GM12878 (cell line): Measurements from ENCODE around the gene CATSPER2. TPM values are rescaled to one million over a fixed set of nuclear protein-coding genes. Genes with fewer than 3 reads are reported as not detected.
A peak's percentile ranks its signal among the peaks of the same experiment; 100 is the strongest.
"Not testable (repeated sequence)": the region's sequence is repeated elsewhere in the genome, so short reads cannot be mapped to it uniquely, and the experiment has no call there.

Experiments
- ATAC-seq: fragments of 200-7000 bp; cut with Tn5 transposase; 3 replicates; pipeline ENCODE4 v1.9.1; 2020; ENCODE audit warnings: mild to moderate bottlenecking, moderate library complexity
- BruUV-seq: library from RNA; stranded (reverse); fragments of 400-500 nt; replicated peaks from 2 replicates; lab custom pipeline; 2021; lab: Mats Ljungman, UMichigan
- CTCF ChIA-PET: fragments of 300-600 bp; sonication (Branson Sonifier 250); formaldehyde crosslinking; extraction: SDS; loops from one replicate; lab custom pipeline; 2021; ENCODE audit warnings: inconsistent platforms; lab: Yijun Ruan, JAX
- POLR2A ChIA-PET: fragments of 350-600 bp; formaldehyde crosslinking; extraction: SDS; loops from one replicate; lab custom pipeline; 2021; ENCODE audit warnings: inconsistent platforms; lab: Charles Lee
- RAD21 ChIA-PET: fragments of 300-600 bp; sonication (Branson Sonifier 250); formaldehyde crosslinking; loops from one replicate; lab custom pipeline; 2023; ENCODE audit warnings: antibody characterized with exemption; ENCODE audit not compliant: unreplicated experiment; lab: Charles Lee
- SMC1A ChIA-PET: fragments of 300-600 bp; sonication (Branson Sonifier 250); formaldehyde crosslinking; loops from one replicate; lab custom pipeline; 2023; ENCODE audit not compliant: unreplicated experiment, uncharacterized antibody; lab: Charles Lee
- DNase-seq: peaks from one replicate; pipeline ENCODE4 v3.0.0-alpha.2; 2011; ENCODE audit warnings: low read depth, low spot score
- FAIRE-seq: peaks from 3 replicates; lab custom pipeline; 2011; peaks lifted over from hg19 to GRCh38; lab: Jason Lieb, UNC
- H2AFZ ChIP-seq: 2 replicates; pipeline ENCODE4 v1.6.0; 2011; ENCODE audit warnings: low read depth, low read length, control low read depth; ENCODE audit not compliant: control insufficient read depth
- H3K27ac ChIP-seq: 2 replicates; pipeline ENCODE4 v1.5.1; 2011; ENCODE audit warnings: control low read depth; ENCODE audit not compliant: control insufficient read depth, insufficient read depth
- H3K27me3 ChIP-seq, 2 experiments: replicated peaks in 1 of 2; 2 replicates each; pipeline versions ENCODE4 v1.6.0 to v1.6.1; 2011; ENCODE audit warnings: low read length in 1 of 2; ENCODE audit not compliant: control insufficient read depth in 2 of 2, insufficient read depth in 2 of 2
- H3K36me3 ChIP-seq, 2 experiments: 2 replicates each; pipeline ENCODE4 v1.5.1; 2011; ENCODE audit warnings: low read length in 1 of 2; ENCODE audit not compliant: control insufficient read depth in 2 of 2, insufficient read depth in 2 of 2
- H3K4me1 ChIP-seq: 2 replicates; pipeline ENCODE4 v1.6.1; 2011; ENCODE audit warnings: mild to moderate bottlenecking, low read length, moderate library complexity, mixed read lengths; ENCODE audit not compliant: control insufficient read depth, insufficient read depth
- H3K4me2 ChIP-seq: 2 replicates; pipeline ENCODE4 v1.6.0; 2011; ENCODE audit warnings: control low read depth; ENCODE audit not compliant: control insufficient read depth, insufficient read depth
- H3K4me3 ChIP-seq: fragments of 200-600 bp; sonication (generic); 2 replicates; pipeline ENCODE4 v1.5.1; 2016
- H3K79me2 ChIP-seq: 2 replicates; pipeline ENCODE4 v1.6.0; 2011; ENCODE audit warnings: low read length; ENCODE audit not compliant: control insufficient read depth, insufficient read depth
- H3K9ac ChIP-seq: 2 replicates; pipeline ENCODE4 v1.8.0; 2011; ENCODE audit warnings: low read length, control low read depth, mixed read lengths; ENCODE audit not compliant: control insufficient read depth, insufficient read depth
- H3K9me3 ChIP-seq: replicated peaks from 3 replicates; pipeline ENCODE4 v1.5.1; 2011; ENCODE audit warnings: mild to moderate bottlenecking, low read length; ENCODE audit not compliant: control insufficient read depth, insufficient read depth
- H4K20me1 ChIP-seq: 2 replicates; pipeline ENCODE4 v1.6.0; 2011; ENCODE audit not compliant: control insufficient read depth, insufficient read depth
- WGBS: methylation state at CpG from one replicate; pipeline ENCODE4 v1.1.6; 2016; ENCODE audit warnings: low lambda C conversion rate; ENCODE audit not compliant: insufficient replicate concordance, insufficient coverage; ENCODE audit errors: missing lambda C conversion rate; 5-methylcytosine and 5-hydroxymethylcytosine counted together
- in situ Hi-C: fragments of 300-500 bp; cut with MboI; formaldehyde crosslinking; loops from 9 replicates; pipeline ENCODE4 v1.14.3; 2018; ENCODE audit warnings: mixed read lengths
- intact Hi-C: fragments of 100-400 bp; cut with micrococcal nuclease; formaldehyde crosslinking; loops from one replicate; pipeline ENCODE4 v1.14.2; 2022; ENCODE audit not compliant: unreplicated experiment
- polyA plus RNA-seq, 11 experiments: library from polyadenylated mRNA; depleted of rRNA in 4 of 11; unstranded in 6 of 11; stranded (reverse) in 5 of 11; fragments of >200 nt; fragmentation: Nextera tagmentation in 4 of 11; fragmentation: Illumina TruSeq in 1 of 11; extraction: Ambion mirVana in 4 of 11; extraction: Trizol in 1 of 11; gene quantifications; 1 replicate in 1 of 11; 2 replicates in 10 of 11; pipeline versions ENCODE4 v1.2.1 to v1.2.3, GENCODE V29; 2011 to 2016; ENCODE audit warnings: inconsistent platforms in 2 of 11, missing spikeins in 2 of 11, low read depth in 1 of 11
- small RNA-seq: library from RNA; depleted of rRNA; stranded (forward); fragments of <200 nt; gene quantifications from one replicate; pipeline ENCODE3, GENCODE V24; 2014
- total RNA-seq, 4 experiments: library from RNA; depleted of rRNA in 3 of 4; stranded (reverse); fragments of >200 nt in 3 of 4; fragmentation: Illumina TruSeq in 1 of 4; extraction: Trizol in 1 of 4; gene quantifications; 2 replicates each; pipeline versions ENCODE4 v1.2.1 to v1.2.3, GENCODE V29; 2013 to 2021

CATSPER2 gene
- total and polyA plus RNA-seq, 10 of the 15 experiments (the other 5 are each of a cell fraction or from before 2014, with no cell fraction given): 0.64 to 7.2 (median 2.5) TPM

DNA sequence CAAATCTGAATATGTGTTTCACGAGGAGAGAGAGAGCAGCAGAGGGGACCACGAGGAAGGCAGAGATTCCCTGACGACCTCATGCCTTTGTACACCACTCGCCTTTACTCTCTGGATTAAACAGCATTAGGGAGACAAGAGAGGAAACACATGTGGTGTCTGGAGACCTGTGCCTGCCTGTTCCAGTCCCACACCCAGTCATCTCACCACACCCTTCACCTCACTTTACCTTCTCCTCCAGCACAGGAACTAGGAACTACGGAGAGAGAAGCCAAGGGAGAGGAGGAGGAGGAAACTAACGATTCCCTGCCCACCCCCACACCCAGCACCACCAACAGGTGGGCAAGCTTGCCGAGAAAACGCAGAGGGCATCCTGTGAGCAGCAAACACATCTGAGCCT, 55.8 kb downstream of the CATSPER2 start:
- H3K4me1 ChIP-seq, POLR2A ChIA-PET, ATAC-seq, intact Hi-C loops, H3K36me3 ChIP-seq, FAIRE-seq, DNase-seq, H3K4me2 ChIP-seq, H2AFZ ChIP-seq, H3K4me3 ChIP-seq, H3K9ac ChIP-seq, H4K20me1 ChIP-seq, BruUV-seq, in situ Hi-C loops, H3K27me3 ChIP-seq, RAD21 ChIA-PET, H3K79me2 ChIP-seq, CTCF ChIA-PET, SMC1A ChIA-PET, H3K27ac ChIP-seq, H3K9me3 ChIP-seq: not testable (repeated sequence)
- WGBS: 10% methylated on average over 4 of the region's 8 CpGs

- H3K4me3 ChIP-seq, H2AFZ ChIP-seq, H3K36me3 ChIP-seq, in situ Hi-C loops, RAD21 ChIA-PET, BruUV-seq, H3K4me1 ChIP-seq, H3K9ac ChIP-seq, H3K9me3 ChIP-seq, H3K4me2 ChIP-seq, H4K20me1 ChIP-seq, POLR2A ChIA-PET, H3K79me2 ChIP-seq, H3K27me3 ChIP-seq, CTCF ChIA-PET, intact Hi-C loops, SMC1A ChIA-PET, H3K27ac ChIP-seq, DNase-seq: not testable (repeated sequence)
- FAIRE-seq (peak; percentile 100), ATAC-seq (peak; percentile 100)
- WGBS: no CpG with 5 or more reads among the region's 54 CpGs
Observed at GRCh38 chr15:43589778-43590466, 58.7 kb downstream of the CATSPER2 start, which contains the start of gene PPIP5K1. TSS of gene PPIP5K1 (minus strand) at chr15:43590208. CDS start at chr15:43584504, 5,704 bp downstream.

Small RNAs within 50 kb of the gene (small RNA-seq; reads per million reads assigned to genes)
- gene PDIA3P2 (not detected), gene RNU6-554P (not detected), gene RNU6-610P (not detected)

Other genes with a start within 250 kb of the CATSPER2 start
Only the 7 nearest of the 13 such genes appear.
- 0.06 and 0.11 TPM in 2 replicates for gene MAP1A, start 131.2 kb downstream of the CATSPER2 start, total RNA-seq (2014; rRNA removed)
- gene MAP1A, start 131.2 kb downstream of the CATSPER2 start, total RNA-seq (2014; rRNA removed; fragmentation: Illumina TruSeq; extraction: Trizol): 0.04 and 0.05 TPM in 2 replicates
- 0.10 and 0.16 TPM in 2 replicates for gene MAP1A, start 131.2 kb downstream of the CATSPER2 start, total RNA-seq (2021)
- gene MAP1A, start 131.2 kb downstream of the CATSPER2 start, polyA plus RNA-seq (2011; rRNA removed): 0.01 TPM in 2 replicates
- 0.06 and 0.07 TPM in 2 replicates for gene MAP1A, start 131.2 kb downstream of the CATSPER2 start, polyA plus RNA-seq (2014; fragmentation: Illumina TruSeq; extraction: Trizol)
- under 1 TPM; under 0.01 to 0.03 TPM for gene MAP1A, start 131.2 kb downstream of the CATSPER2 start, polyA plus RNA-seq (2014; fragmentation: Nextera tagmentation; extraction: Ambion mirVana)
- 0.01 and 0.04 TPM in 2 replicates for gene MAP1A, start 131.2 kb downstream of the CATSPER2 start, polyA plus RNA-seq (2014; rRNA removed)
- under 1 TPM; 0.05 to 0.07 TPM for gene MAP1A, start 131.2 kb downstream of the CATSPER2 start, polyA plus RNA-seq (2016; fragmentation: Nextera tagmentation; extraction: Ambion mirVana)
- 11.4 and 14.5 TPM in 2 replicates for gene PPIP5K1, start 58.6 kb downstream of the CATSPER2 start, total RNA-seq (2014; rRNA removed)
- 23.6 and 24.0 TPM in 2 replicates for gene PPIP5K1, start 58.6 kb downstream of the CATSPER2 start, total RNA-seq (2014; rRNA removed; fragmentation: Illumina TruSeq; extraction: Trizol)
- 36.5 and 37.2 TPM in 2 replicates for gene PPIP5K1, start 58.6 kb downstream of the CATSPER2 start, total RNA-seq (2021)
- gene PPIP5K1, start 58.6 kb downstream of the CATSPER2 start, polyA plus RNA-seq (2011; rRNA removed): 48.3 and 54.4 TPM in 2 replicates
- gene PPIP5K1, start 58.6 kb downstream of the CATSPER2 start, polyA plus RNA-seq (2014; fragmentation: Illumina TruSeq; extraction: Trizol): 28.7 and 35.2 TPM in 2 replicates
- gene PPIP5K1, start 58.6 kb downstream of the CATSPER2 start, polyA plus RNA-seq (2014; fragmentation: Nextera tagmentation; extraction: Ambion mirVana): 1 to 10 TPM; 2.5 to 4.5 TPM
- gene PPIP5K1, start 58.6 kb downstream of the CATSPER2 start, polyA plus RNA-seq (2014; rRNA removed): 27.8 and 38.0 TPM in 2 replicates
- 10 to 100 TPM; 15.0 to 15.1 TPM for gene PPIP5K1, start 58.6 kb downstream of the CATSPER2 start, polyA plus RNA-seq (2016; fragmentation: Nextera tagmentation; extraction: Ambion mirVana)
- 0.17 TPM in 1 of 2 replicates, not detected in the other for gene CKMT1B, start 54.8 kb downstream of the CATSPER2 start, total RNA-seq (2014; rRNA removed)
- gene CKMT1B, start 54.8 kb downstream of the CATSPER2 start, total RNA-seq (2014; rRNA removed; fragmentation: Illumina TruSeq; extraction: Trizol): 0.13 and 0.14 TPM in 2 replicates
- 0.13 and 0.21 TPM in 2 replicates for gene CKMT1B, start 54.8 kb downstream of the CATSPER2 start, total RNA-seq (2021)
- not detected in 2 replicates for gene CKMT1B, start 54.8 kb downstream of the CATSPER2 start, polyA plus RNA-seq (2011; rRNA removed)
- gene CKMT1B, start 54.8 kb downstream of the CATSPER2 start, polyA plus RNA-seq (2014; fragmentation: Illumina TruSeq; extraction: Trizol): 0.14 and 0.24 TPM in 2 replicates
- gene CKMT1B, start 54.8 kb downstream of the CATSPER2 start, polyA plus RNA-seq (2014; fragmentation: Nextera tagmentation; extraction: Ambion mirVana): under 1 TPM; 0.07 to 0.35 TPM
- gene CKMT1B, start 54.8 kb downstream of the CATSPER2 start, polyA plus RNA-seq (2014; rRNA removed): 0.32 TPM in 1 of 2 replicates, not detected in the other
- gene CKMT1B, start 54.8 kb downstream of the CATSPER2 start, polyA plus RNA-seq (2016; fragmentation: Nextera tagmentation; extraction: Ambion mirVana): under 1 TPM in 1 of 2 experiments, not detected in 1; 0.29 TPM
- 0.23 and 0.27 TPM in 2 replicates for gene STRC, start 30.0 kb downstream of the CATSPER2 start, total RNA-seq (2014; rRNA removed)
- gene STRC, start 30.0 kb downstream of the CATSPER2 start, total RNA-seq (2014; rRNA removed; fragmentation: Illumina TruSeq; extraction: Trizol): 0.04 and 0.14 TPM in 2 replicates
- 0.16 and 0.28 TPM in 2 replicates for gene STRC, start 30.0 kb downstream of the CATSPER2 start, total RNA-seq (2021)
- 0.43 and 0.45 TPM in 2 replicates for gene STRC, start 30.0 kb downstream of the CATSPER2 start, polyA plus RNA-seq (2011; rRNA removed)
- 0.16 and 0.22 TPM in 2 replicates for gene STRC, start 30.0 kb downstream of the CATSPER2 start, polyA plus RNA-seq (2014; fragmentation: Illumina TruSeq; extraction: Trizol)
- gene STRC, start 30.0 kb downstream of the CATSPER2 start, polyA plus RNA-seq (2014; fragmentation: Nextera tagmentation; extraction: Ambion mirVana): under 1 TPM in 1 of 2 experiments, not detected in 1; 0.10 TPM
- 0.14 and 0.38 TPM in 2 replicates for gene STRC, start 30.0 kb downstream of the CATSPER2 start, polyA plus RNA-seq (2014; rRNA removed)
- under 1 TPM; 0.16 to 0.21 TPM for gene STRC, start 30.0 kb downstream of the CATSPER2 start, polyA plus RNA-seq (2016; fragmentation: Nextera tagmentation; extraction: Ambion mirVana)
- gene CKMT1A, start 45.0 kb upstream of the CATSPER2 start, total RNA-seq (2014; rRNA removed): not detected in 2 replicates
- gene CKMT1A, start 45.0 kb upstream of the CATSPER2 start, total RNA-seq (2014; rRNA removed; fragmentation: Illumina TruSeq; extraction: Trizol): not detected in 2 replicates
- 0.13 TPM in 1 of 2 replicates, not detected in the other for gene CKMT1A, start 45.0 kb upstream of the CATSPER2 start, total RNA-seq (2021)
- gene CKMT1A, start 45.0 kb upstream of the CATSPER2 start, polyA plus RNA-seq (2011; rRNA removed): not detected in 2 replicates
- gene CKMT1A, start 45.0 kb upstream of the CATSPER2 start, polyA plus RNA-seq (2014; fragmentation: Illumina TruSeq; extraction: Trizol): not detected in 2 replicates
- under 1 TPM in 1 of 2 experiments, not detected in 1; 0.05 TPM for gene CKMT1A, start 45.0 kb upstream of the CATSPER2 start, polyA plus RNA-seq (2014; fragmentation: Nextera tagmentation; extraction: Ambion mirVana)
- not detected in 2 replicates for gene CKMT1A, start 45.0 kb upstream of the CATSPER2 start, polyA plus RNA-seq (2014; rRNA removed)
- gene CKMT1A, start 45.0 kb upstream of the CATSPER2 start, polyA plus RNA-seq (2016; fragmentation: Nextera tagmentation; extraction: Ambion mirVana): not detected
- 71.4 and 81.4 TPM in 2 replicates for gene PDIA3, start 97.6 kb upstream of the CATSPER2 start, total RNA-seq (2014; rRNA removed)
- gene PDIA3, start 97.6 kb upstream of the CATSPER2 start, total RNA-seq (2014; rRNA removed; fragmentation: Illumina TruSeq; extraction: Trizol): 225 and 236 TPM in 2 replicates
- 330 and 340 TPM in 2 replicates for gene PDIA3, start 97.6 kb upstream of the CATSPER2 start, total RNA-seq (2021)
- gene PDIA3, start 97.6 kb upstream of the CATSPER2 start, polyA plus RNA-seq (2011; rRNA removed): 126 and 149 TPM in 2 replicates
- gene PDIA3, start 97.6 kb upstream of the CATSPER2 start, polyA plus RNA-seq (2014; fragmentation: Illumina TruSeq; extraction: Trizol): 367 and 458 TPM in 2 replicates
- gene PDIA3, start 97.6 kb upstream of the CATSPER2 start, polyA plus RNA-seq (2014; fragmentation: Nextera tagmentation; extraction: Ambion mirVana): 10 to 100 TPM; 18.2 to 47.8 TPM
- 116 and 118 TPM in 2 replicates for gene PDIA3, start 97.6 kb upstream of the CATSPER2 start, polyA plus RNA-seq (2014; rRNA removed)
- 100 to 1,000 TPM; 709 to 716 TPM for gene PDIA3, start 97.6 kb upstream of the CATSPER2 start, polyA plus RNA-seq (2016; fragmentation: Nextera tagmentation; extraction: Ambion mirVana)
- 25.4 and 25.6 TPM in 2 replicates for gene ELL3, start 128.1 kb upstream of the CATSPER2 start, total RNA-seq (2014; rRNA removed)
- gene ELL3, start 128.1 kb upstream of the CATSPER2 start, total RNA-seq (2014; rRNA removed; fragmentation: Illumina TruSeq; extraction: Trizol): 15.3 and 16.2 TPM in 2 replicates
- gene ELL3, start 128.1 kb upstream of the CATSPER2 start, total RNA-seq (2021): 12.9 and 15.0 TPM in 2 replicates
- gene ELL3, start 128.1 kb upstream of the CATSPER2 start, polyA plus RNA-seq (2011; rRNA removed): 23.1 and 29.9 TPM in 2 replicates
- gene ELL3, start 128.1 kb upstream of the CATSPER2 start, polyA plus RNA-seq (2014; fragmentation: Illumina TruSeq; extraction: Trizol): 17.0 and 17.3 TPM in 2 replicates
- 10 to 100 TPM; 19.6 to 26.4 TPM for gene ELL3, start 128.1 kb upstream of the CATSPER2 start, polyA plus RNA-seq (2014; fragmentation: Nextera tagmentation; extraction: Ambion mirVana)
- gene ELL3, start 128.1 kb upstream of the CATSPER2 start, polyA plus RNA-seq (2014; rRNA removed): 18.5 and 30.3 TPM in 2 replicates
- gene ELL3, start 128.1 kb upstream of the CATSPER2 start, polyA plus RNA-seq (2016; fragmentation: Nextera tagmentation; extraction: Ambion mirVana): 10 to 100 TPM; 18.8 to 20.8 TPM